Mammary epithelial cell (primary cell): ENCODE measurements around the gene DPEP1.

Experiments
- EZH2 ChIP-seq: IDR thresholded peaks from 2 replicates; pipeline ENCODE4 v1.6.1; 2012; ENCODE audit warnings: low read length, inconsistent platforms, borderline replicate concordance
- TF ChIP-seq, protein P1 (sequence below), 2 donors: IDR thresholded peaks in 1 of 2; conservative IDR thresholded peaks in 1 of 2; 2 replicates each; pipeline ENCODE4 v1.5.1; 2011 to 2012; ENCODE audit warnings: inconsistent platforms in 2 of 2, low read length in 2 of 2, mild to moderate bottlenecking in 2 of 2, control low read depth in 1 of 2, low read depth in 1 of 2; ENCODE audit not compliant: insufficient read depth in 1 of 2; ENCODE audit errors: extremely low read depth in 1 of 2

DNA sequence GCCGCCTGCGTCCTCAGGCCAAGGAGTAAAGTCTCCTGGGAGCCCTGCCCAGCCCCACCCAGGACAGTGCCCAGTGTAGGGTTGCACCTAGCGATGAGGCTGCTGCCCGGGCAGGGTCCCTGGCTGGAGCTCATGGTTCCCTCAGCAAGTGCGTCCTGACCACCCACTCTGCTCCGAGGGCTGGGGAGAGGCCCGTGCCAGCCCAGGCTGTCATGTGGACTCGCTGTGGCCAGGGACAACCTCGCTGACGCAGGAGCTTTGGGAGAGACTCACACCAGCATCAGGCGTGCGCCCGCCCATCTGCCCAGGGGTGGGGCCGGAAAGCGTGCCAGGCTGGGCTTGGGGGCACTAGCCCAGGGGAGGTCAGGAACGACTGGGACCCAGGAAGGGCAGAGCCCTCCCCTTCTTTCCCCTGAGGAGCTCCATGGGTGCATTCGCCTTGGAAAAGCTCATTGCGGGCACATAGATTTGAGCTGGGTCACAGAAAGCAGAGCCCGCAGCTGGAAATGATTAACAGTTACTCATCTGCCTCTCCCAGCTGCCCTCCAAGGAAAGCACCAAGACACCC, 19.7 kb downstream of the DPEP1 start:
- no peak for TF ChIP-seq EZH2
- TF ChIP-seq, protein P1, sequence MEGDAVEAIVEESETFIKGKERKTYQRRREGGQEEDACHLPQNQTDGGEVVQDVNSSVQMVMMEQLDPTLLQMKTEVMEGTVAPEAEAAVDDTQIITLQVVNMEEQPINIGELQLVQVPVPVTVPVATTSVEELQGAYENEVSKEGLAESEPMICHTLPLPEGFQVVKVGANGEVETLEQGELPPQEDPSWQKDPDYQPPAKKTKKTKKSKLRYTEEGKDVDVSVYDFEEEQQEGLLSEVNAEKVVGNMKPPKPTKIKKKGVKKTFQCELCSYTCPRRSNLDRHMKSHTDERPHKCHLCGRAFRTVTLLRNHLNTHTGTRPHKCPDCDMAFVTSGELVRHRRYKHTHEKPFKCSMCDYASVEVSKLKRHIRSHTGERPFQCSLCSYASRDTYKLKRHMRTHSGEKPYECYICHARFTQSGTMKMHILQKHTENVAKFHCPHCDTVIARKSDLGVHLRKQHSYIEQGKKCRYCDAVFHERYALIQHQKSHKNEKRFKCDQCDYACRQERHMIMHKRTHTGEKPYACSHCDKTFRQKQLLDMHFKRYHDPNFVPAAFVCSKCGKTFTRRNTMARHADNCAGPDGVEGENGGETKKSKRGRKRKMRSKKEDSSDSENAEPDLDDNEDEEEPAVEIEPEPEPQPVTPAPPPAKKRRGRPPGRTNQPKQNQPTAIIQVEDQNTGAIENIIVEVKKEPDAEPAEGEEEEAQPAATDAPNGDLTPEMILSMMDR (conservative IDR thresholded peaks at IDR 0.05 in 1 of 2, IDR thresholded peaks at IDR 0.05 in 1 of 2; ENCODE audit: extremely low read depth in 1 of 2, insufficient read depth in 1 of 2, low read depth in 1 of 2, low read length in 2 of 2): no peak
